HG03095 (cell line): ENCODE measurements around the gene TMEM117.

ENCODE experiments used
- ATAC-seq: cut with Tn5 transposase; IDR thresholded peaks from one replicate; pipeline ENCODE4 v1.9.1; 2021; ENCODE audit warnings: moderate library complexity; ENCODE audit not compliant: unreplicated experiment

TMEM117 gene

DNA sequence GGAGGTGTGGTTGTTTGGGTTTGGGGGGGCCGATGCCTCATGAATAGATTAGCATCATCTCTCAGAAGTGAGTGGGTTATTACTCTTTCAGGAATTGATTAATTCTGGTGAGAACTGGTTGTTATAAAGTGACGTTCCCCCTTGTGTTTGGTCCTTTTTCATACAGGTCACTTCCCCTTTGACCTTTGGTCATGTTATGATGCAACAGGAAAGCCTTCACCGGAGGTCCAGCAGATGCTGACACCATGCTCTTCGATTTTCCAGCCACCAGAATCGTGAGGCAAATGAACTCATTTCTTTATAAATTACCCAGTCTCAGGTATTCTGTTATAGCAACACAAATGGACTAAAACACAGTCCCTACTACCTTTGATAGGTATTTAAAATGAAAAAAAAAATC, 600.9 kb downstream of the TMEM117 start:
- no peak for ATAC-seq
